GM19452 (cell line): ENCODE results near the gene RNF26.

Source experiments
- ATAC-seq: cut with Tn5 transposase; IDR thresholded peaks from one replicate; pipeline ENCODE4 v1.9.1; 2021; ENCODE audit not compliant: unreplicated experiment

The RNF26 gene

GRCh38 chr11:119335655-119336543, 1.6 kb downstream of the RNF26 start:
- no peak for ATAC-seq

- ATAC-seq: no peak
These were observed 2.6 kb downstream of the RNF26 start for GRCh38 chr11:119336744-119337469.

GRCh38 chr11:119337581-119338317, 3.4 kb downstream of the RNF26 start:
- ATAC-seq: no peak

GRCh38 chr11:119338318-119338890, 4.1 kb downstream of the RNF26 start:
- no peak for ATAC-seq

GRCh38 chr11:119338965-119339588, 4.8 kb downstream of the RNF26 start:
- no peak for ATAC-seq

- no peak for ATAC-seq
These were observed 5.4 kb downstream of the RNF26 start for GRCh38 chr11:119339589-119340334.

- no peak for ATAC-seq
These were observed 6.3 kb downstream of the RNF26 start, which contains the start of gene C1QTNF5 for GRCh38 chr11:119340335-119341221. Gene C1QTNF5, minus strand, starts transcription at chr11:119340883. Its CDS starts 486 bp downstream, at chr11:119340397.

GRCh38 chr11:119341222-119342022, 7.1 kb downstream of the RNF26 start:
- no peak for ATAC-seq

- ATAC-seq: no peak
These were observed 7.6 kb downstream of the RNF26 start for GRCh38 chr11:119342023-119342300.

- no peak for ATAC-seq
These were observed 8.2 kb downstream of the RNF26 start for GRCh38 chr11:119342362-119343130.

- ATAC-seq: no peak
These were observed 9.4 kb downstream of the RNF26 start for GRCh38 chr11:119343726-119344125.

- ATAC-seq: no peak
These were observed 10.1 kb downstream of the RNF26 start for GRCh38 chr11:119344291-119345010.

- no peak for ATAC-seq
These were observed 11.4 kb downstream of the RNF26 start for GRCh38 chr11:119345685-119346084.

- ATAC-seq: no peak
These were observed 12.3 kb downstream of the RNF26 start, which contains the start of gene MFRP for GRCh38 chr11:119346605-119347004. Gene MFRP, minus strand, starts transcription at chr11:119346705. Its CDS starts 192 bp downstream, at chr11:119346513.

- no peak for ATAC-seq
These were observed 12.9 kb downstream of the RNF26 start for GRCh38 chr11:119347242-119347641.

- ATAC-seq: no peak
These were observed 13.7 kb downstream of the RNF26 start for GRCh38 chr11:119347940-119348605.
